Upper lobe of right lung (tissue), 1 donor: ENCODE results near the gene ATG2A. TPM values are rescaled to one million over a fixed set of nuclear protein-coding genes. Genes with fewer than 3 reads are reported as not detected.

ENCODE experiments used
- ATAC-seq: fragments of 200-7000 bp; cut with Tn5 transposase; one replicate; pipeline ENCODE4 v1.9.1; 2020; ENCODE audit warnings: mild to moderate bottlenecking, moderate library complexity
- DNase-seq: peaks from one replicate; pipeline ENCODE4 v3.0.0-alpha.2; 2020
- H3K27ac ChIP-seq: fragments of 200-600 bp; one replicate; pipeline ENCODE4 v1.8.0; 2022
- H3K27me3 ChIP-seq: fragments of 200-600 bp; one replicate; pipeline ENCODE4 v1.8.0; 2022; ENCODE audit warnings: mild to moderate bottlenecking
- H3K36me3 ChIP-seq: fragments of 200-600 bp; one replicate; pipeline ENCODE4 v1.8.0; 2022
- H3K4me1 ChIP-seq: fragments of 200-600 bp; one replicate; pipeline ENCODE4 v1.8.0; 2022
- H3K4me3 ChIP-seq: fragments of 200-600 bp; one replicate; pipeline ENCODE4 v1.8.0; 2022; ENCODE audit warnings: mild to moderate bottlenecking
- H3K9me3 ChIP-seq: fragments of 200-600 bp; one replicate; pipeline ENCODE4 v1.8.0; 2022
- intact Hi-C: fragments of 100-400 bp; cut with DNase I; formaldehyde crosslinking; loops from one replicate; pipeline ENCODE4 v1.11.0; 2022
- total RNA-seq: library from RNA; stranded (reverse); fragmentation: NEBNext Ultra II Directional; extraction: Animal tissue kit (Norgen Biotek cat#: 25700); gene quantifications from one replicate; pipeline ENCODE4 v1.2.1, GENCODE V29; 2021
- TF ChIP-seq, protein P1 (sequence below): fragments of 200-600 bp; IDR thresholded peaks from one replicate; pipeline ENCODE4 v1.8.0; 2022; ENCODE audit warnings: antibody characterized with exemption
- donor health status: DM: no; HTN: yes; CAD: no; lungs with severe emphysema.

Gene ATG2A
- total RNA-seq, 1 donor from 2014 or later, result 23.2 TPM

DNA sequence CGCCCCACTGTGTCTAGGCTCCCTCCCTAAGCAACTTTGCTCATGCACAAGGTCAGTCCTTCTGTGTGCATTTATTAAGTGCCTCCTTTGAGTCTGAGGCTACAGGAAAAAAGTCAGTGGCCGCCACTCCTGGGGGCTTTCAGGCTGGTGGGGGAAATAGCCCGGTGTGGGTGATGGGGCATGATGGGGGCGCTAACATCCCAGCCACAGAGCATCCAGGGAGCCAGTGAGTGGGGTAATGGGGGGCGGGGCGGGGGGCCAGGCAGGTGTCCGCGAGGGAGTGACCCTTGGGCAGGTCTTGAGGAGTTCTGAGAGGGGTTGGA is 28.6 kb downstream of the ATG2A start:
- DNase-seq (no peak), ATAC-seq (no peak)
- Histone ChIP-seq H3K9me3 (no peaks in the 10 kb centered on the region), H3K4me3 (peak overlapping the region; percentile 22), H3K27me3 (no peaks in the 10 kb centered on the region), H3K27ac (no peak overlapping the region), H3K4me1 (peaks cover 21% of the 10 kb centered on the region), H3K36me3 (no peaks in the 10 kb centered on the region)
- intact Hi-C loops, result no loop called here
- TF ChIP-seq, protein P1, sequence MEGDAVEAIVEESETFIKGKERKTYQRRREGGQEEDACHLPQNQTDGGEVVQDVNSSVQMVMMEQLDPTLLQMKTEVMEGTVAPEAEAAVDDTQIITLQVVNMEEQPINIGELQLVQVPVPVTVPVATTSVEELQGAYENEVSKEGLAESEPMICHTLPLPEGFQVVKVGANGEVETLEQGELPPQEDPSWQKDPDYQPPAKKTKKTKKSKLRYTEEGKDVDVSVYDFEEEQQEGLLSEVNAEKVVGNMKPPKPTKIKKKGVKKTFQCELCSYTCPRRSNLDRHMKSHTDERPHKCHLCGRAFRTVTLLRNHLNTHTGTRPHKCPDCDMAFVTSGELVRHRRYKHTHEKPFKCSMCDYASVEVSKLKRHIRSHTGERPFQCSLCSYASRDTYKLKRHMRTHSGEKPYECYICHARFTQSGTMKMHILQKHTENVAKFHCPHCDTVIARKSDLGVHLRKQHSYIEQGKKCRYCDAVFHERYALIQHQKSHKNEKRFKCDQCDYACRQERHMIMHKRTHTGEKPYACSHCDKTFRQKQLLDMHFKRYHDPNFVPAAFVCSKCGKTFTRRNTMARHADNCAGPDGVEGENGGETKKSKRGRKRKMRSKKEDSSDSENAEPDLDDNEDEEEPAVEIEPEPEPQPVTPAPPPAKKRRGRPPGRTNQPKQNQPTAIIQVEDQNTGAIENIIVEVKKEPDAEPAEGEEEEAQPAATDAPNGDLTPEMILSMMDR, result no peak

DNA sequence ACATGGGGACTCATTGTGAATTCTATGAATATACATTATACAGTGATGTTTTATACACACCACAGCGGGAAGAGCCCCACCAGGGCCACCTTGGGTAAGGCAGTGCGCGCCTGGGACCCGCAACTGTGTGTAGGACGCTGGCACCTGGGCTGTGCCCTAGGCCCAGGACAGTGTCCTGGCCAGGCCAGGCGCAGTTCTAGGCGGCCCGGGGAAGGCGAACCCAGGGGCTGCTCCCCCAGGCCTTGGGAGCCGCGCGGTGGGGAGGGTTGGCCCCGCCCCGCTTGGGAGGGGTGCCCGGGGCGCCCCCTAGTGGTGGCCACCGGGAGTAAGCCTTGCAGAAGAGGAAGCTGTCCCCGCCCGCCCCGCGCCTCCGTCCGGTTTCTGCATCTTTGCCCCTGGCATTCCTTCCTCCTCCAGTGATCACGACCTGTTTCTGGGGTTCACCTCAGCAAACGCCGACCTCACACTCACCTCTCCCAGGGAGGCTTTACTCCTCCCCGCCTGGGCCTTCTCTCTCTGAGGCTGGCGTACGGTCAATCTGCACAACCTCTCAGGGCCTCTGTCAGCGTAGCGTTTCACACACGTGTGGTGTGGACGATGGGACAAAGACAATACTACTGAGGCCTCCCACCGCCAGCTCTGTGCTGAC is 29.1 kb downstream of the ATG2A start:
- TF ChIP-seq, protein P1, result peak; percentile 99
- H3K27ac ChIP-seq, result no peak overlapping the region
- H3K9me3 ChIP-seq, result no peaks in the 10 kb centered on the region
- intact Hi-C loops, result no loop called here
- H3K4me1 ChIP-seq, result peaks cover 21% of the 10 kb centered on the region
- peak; percentile 93 for DNase-seq
- no peaks in the 10 kb centered on the region for H3K36me3 ChIP-seq
- H3K4me3 ChIP-seq, result peak overlapping the region; percentile 22
- ATAC-seq, result peak; percentile 94
- H3K27me3 ChIP-seq, result no peaks in the 10 kb centered on the region

DNA sequence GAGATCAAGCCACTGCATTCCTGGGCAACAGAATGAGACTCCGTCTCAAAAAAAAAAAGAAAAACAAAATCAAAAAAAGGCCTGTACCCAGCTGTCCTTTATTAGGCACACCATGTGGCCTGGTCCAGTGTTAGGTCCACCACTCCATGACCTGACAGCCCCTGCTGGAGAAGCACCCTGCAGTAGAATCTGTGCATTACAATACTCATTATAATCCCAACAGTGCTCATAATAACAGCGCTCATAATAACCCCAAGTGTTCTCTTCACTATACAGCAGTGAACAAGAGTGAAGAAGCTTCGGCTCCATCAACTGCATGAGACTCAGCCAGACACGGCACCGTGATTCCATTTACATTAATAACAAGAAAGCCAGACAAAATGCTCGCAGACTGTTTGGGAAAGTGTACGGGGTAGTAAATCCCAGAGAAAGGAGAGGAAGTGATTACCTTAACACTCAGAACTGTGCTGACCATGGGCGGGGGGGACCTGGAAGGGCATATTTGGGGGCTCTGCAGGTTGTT is 29.7 kb downstream of the ATG2A start:
- Histone ChIP-seq H3K9me3 (no peaks in the 10 kb centered on the region), H3K27ac (no peak overlapping the region), H3K27me3 (no peaks in the 10 kb centered on the region), H3K36me3 (no peaks in the 10 kb centered on the region), H3K4me3 (no peak overlapping the region), H3K4me1 (peaks cover 21% of the 10 kb centered on the region)
- no peak for DNase-seq
- intact Hi-C loops, result no loop called here
- ATAC-seq, result no peak
- TF ChIP-seq, protein P1, result no peak

DNA sequence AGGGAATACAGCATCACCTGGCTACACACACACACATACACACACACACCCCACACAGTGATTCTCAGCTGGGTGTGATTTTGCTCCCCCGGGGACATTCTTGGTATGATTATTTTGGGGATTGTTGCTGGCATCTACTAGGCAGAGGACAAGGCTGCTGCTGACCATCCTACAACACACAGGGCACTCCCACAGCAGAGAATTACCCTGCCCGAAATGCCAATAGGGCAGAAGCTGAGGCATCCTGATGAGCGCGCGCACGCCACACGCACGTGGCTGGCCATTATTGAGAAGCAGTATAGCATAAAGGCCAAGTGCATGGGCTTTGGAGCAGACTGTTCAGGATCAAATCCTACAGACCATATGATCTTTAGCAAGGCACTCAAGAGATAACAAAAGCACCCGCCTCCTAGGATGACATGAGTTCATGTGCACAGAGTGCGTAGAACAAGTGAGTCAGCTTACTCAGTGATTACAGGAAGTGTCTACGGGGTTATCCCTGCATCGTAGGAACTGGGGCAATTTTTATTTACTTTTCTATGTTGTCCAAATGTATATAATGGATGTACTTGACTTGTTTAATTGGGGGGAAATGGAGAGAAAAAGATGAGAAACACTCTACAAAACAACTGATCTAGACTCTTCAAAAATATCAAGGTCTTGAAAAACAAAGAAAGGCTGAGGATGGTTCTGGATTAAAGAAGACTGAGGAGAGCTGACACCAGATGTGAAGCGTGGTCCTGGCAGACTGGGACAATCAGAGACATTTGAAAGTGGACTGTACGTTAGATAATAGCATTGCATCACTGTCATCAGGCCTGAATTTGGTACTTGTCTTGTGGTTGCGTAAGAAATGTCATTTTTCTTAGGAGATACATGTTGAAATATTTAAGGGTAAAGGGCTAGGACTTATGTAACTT is 31.4 kb downstream of the ATG2A start:
- H3K4me1 ChIP-seq, result peaks cover 26% of the 10 kb centered on the region
- H3K27ac ChIP-seq, result peak overlapping the region; percentile 42
- TF ChIP-seq, protein P1, result no peak
- ATAC-seq (peak; percentile 61), DNase-seq (no peak)
- intact Hi-C loops, result no loop called here
- no peaks in the 10 kb centered on the region for H3K9me3 ChIP-seq
- H3K36me3 ChIP-seq, result no peaks in the 10 kb centered on the region
- H3K4me3 ChIP-seq, result no peak overlapping the region
- H3K27me3 ChIP-seq, result no peaks in the 10 kb centered on the region

DNA sequence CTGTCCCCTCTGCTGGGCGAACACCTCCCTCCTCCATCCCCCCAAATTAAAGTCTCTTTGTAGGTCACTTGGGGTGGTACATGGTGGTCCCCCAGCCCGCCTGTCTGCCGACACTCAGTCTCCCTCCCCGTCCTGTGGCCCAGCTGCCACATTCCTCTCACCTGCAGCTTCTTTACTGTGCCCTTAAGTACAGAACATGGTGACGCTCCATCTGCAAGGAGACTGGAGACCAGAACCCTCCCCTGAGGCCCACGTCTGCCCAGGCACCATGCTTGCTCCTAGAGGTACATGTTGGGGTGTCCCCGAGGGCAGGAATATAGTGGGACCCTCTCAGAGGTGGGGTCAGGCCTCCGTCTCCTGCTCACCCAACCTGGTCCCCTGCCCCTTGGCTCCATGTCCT is 33.0 kb downstream of the ATG2A start:
- Histone ChIP-seq H3K9me3 (no peaks in the 10 kb centered on the region), H3K36me3 (no peaks in the 10 kb centered on the region), H3K4me3 (no peak overlapping the region), H3K27ac (peak overlapping the region; percentile 30), H3K4me1 (peaks cover 40% of the 10 kb centered on the region), H3K27me3 (no peaks in the 10 kb centered on the region)
- ATAC-seq (no peak), DNase-seq (no peak)
- TF ChIP-seq, protein P1, result no peak
- intact Hi-C loops, result no loop called here
